ENCODE measurements around the gene TELO2.

Gene TELO2

GRCh38 chr16:1457489-1458245 is 35.5 kb upstream of the TELO2 start:
- no peak for TF ChIP-seq CTCF (IDR thresholded peaks at IDR 0.05; ENCODE audit: low read length, missing control alignments)
- H3K4me3 ChIP-seq (replicated peaks; ENCODE audit: low read depth, low read length), result no peak overlapping the region
- no peak for DNase-seq (ENCODE audit: low read depth)

GRCh38 chr16:1458336-1458976 is 34.7 kb upstream of the TELO2 start:
- DNase-seq (ENCODE audit: low read depth), result no peak
- no peak overlapping the region for H3K4me3 ChIP-seq (replicated peaks; ENCODE audit: low read depth, low read length)
- no peak for TF ChIP-seq CTCF (IDR thresholded peaks at IDR 0.05; ENCODE audit: low read length, missing control alignments)

- no peak overlapping the region for H3K4me3 ChIP-seq (replicated peaks; ENCODE audit: low read depth, low read length)
- no peak for TF ChIP-seq CTCF (IDR thresholded peaks at IDR 0.05; ENCODE audit: low read length, missing control alignments)
- no peak for DNase-seq (ENCODE audit: low read depth)
Measured at GRCh38 chr16:1458977-1459341, 34.2 kb upstream of the TELO2 start.

- TF ChIP-seq CTCF (IDR thresholded peaks at IDR 0.05; ENCODE audit: low read length, missing control alignments), result no peak
- H3K4me3 ChIP-seq (replicated peaks; ENCODE audit: low read depth, low read length), result no peak overlapping the region
- no peak for DNase-seq (ENCODE audit: low read depth)
Measured at GRCh38 chr16:1459967-1460366, 33.2 kb upstream of the TELO2 start.

- DNase-seq (ENCODE audit: low read depth), result no peak
- TF ChIP-seq CTCF (IDR thresholded peaks at IDR 0.05; ENCODE audit: low read length, missing control alignments), result no peak
- no peak overlapping the region for H3K4me3 ChIP-seq (replicated peaks; ENCODE audit: low read depth, low read length)
Measured at GRCh38 chr16:1460602-1461138, 32.5 kb upstream of the TELO2 start.

- no peak for DNase-seq (ENCODE audit: low read depth)
- TF ChIP-seq CTCF (IDR thresholded peaks at IDR 0.05; ENCODE audit: low read length, missing control alignments), result no peak
- no peak overlapping the region for H3K4me3 ChIP-seq (replicated peaks; ENCODE audit: low read depth, low read length)
Measured at GRCh38 chr16:1461146-1461545, 32.0 kb upstream of the TELO2 start.

All from fibroblast of pulmonary artery (primary cell).